Measurements from ENCODE around the gene GATA2.

GATA2 gene

GRCh38 chr3:128455786-128456748 is 36.9 kb downstream of the GATA2 start:
- no peak for DNase-seq

GRCh38 chr3:128455116-128455515 is 37.9 kb downstream of the GATA2 start:
- DNase-seq = no peak

- DNase-seq = no peak
These were observed 38.7 kb downstream of the GATA2 start for GRCh38 chr3:128454310-128454618.

- DNase-seq = no peak
These were observed 39.3 kb downstream of the GATA2 start for GRCh38 chr3:128453501-128454309.

GRCh38 chr3:128452678-128453275 is 40.2 kb downstream of the GATA2 start:
- DNase-seq = no peak

- no peak for DNase-seq
These were observed 40.9 kb downstream of the GATA2 start for GRCh38 chr3:128452120-128452519.

GRCh38 chr3:128449111-128449638 is 43.8 kb downstream of the GATA2 start:
- DNase-seq = no peak

- DNase-seq = no peak
These were observed 44.5 kb downstream of the GATA2 start for GRCh38 chr3:128448491-128448890.

- no peak for DNase-seq
These were observed 45.4 kb downstream of the GATA2 start for GRCh38 chr3:128447561-128448013.

- DNase-seq = no peak
These were observed 46.2 kb downstream of the GATA2 start for GRCh38 chr3:128446821-128447220.

- no peak for DNase-seq
These were observed 47.6 kb downstream of the GATA2 start for GRCh38 chr3:128445357-128445756.

GRCh38 chr3:128443771-128444170 is 49.2 kb downstream of the GATA2 start:
- no peak for DNase-seq

GRCh38 chr3:128442949-128443348 is 50.1 kb downstream of the GATA2 start:
- no peak for DNase-seq

- no peak for DNase-seq
These were observed 50.9 kb downstream of the GATA2 start for GRCh38 chr3:128442070-128442469.

GRCh38 chr3:128439226-128439625 is 53.8 kb downstream of the GATA2 start:
- no peak for DNase-seq

- no peak for DNase-seq
These were observed 54.4 kb downstream of the GATA2 start for GRCh38 chr3:128438488-128439072.

GRCh38 chr3:128436214-128436613 is 56.8 kb downstream of the GATA2 start:
- DNase-seq = no peak

GRCh38 chr3:128435561-128435960 is 57.4 kb downstream of the GATA2 start:
- DNase-seq = no peak

- DNase-seq = no peak
These were observed 57.9 kb downstream of the GATA2 start for GRCh38 chr3:128435058-128435457.

- no peak for DNase-seq
These were observed 58.5 kb downstream of the GATA2 start for GRCh38 chr3:128434524-128434923.

GRCh38 chr3:128433837-128434165 is 59.2 kb downstream of the GATA2 start:
- DNase-seq = no peak

GRCh38 chr3:128432971-128433836 is 59.8 kb downstream of the GATA2 start:
- DNase-seq = no peak

Measured in femur (tissue), 1 donor.